ENCODE measurements around the gene MAB21L4.

The MAB21L4 gene

GRCh38 chr2:240886023-240886565, 9.9 kb downstream of the MAB21L4 start:
- H3K9me3 Mint-ChIP-seq, result no peaks in the 10 kb centered on the region
- H3K27me3 Mint-ChIP-seq, result peaks cover 3% of the 10 kb centered on the region
- H3K27ac Mint-ChIP-seq, result no peak overlapping the region
- no peaks in the 10 kb centered on the region for H3K4me1 Mint-ChIP-seq (ENCODE audit: low read depth)
- H3K4me3 Mint-ChIP-seq, result no peak overlapping the region
- H3K36me3 Mint-ChIP-seq (ENCODE audit: low read depth), result no peaks in the 10 kb centered on the region

- Mint-ChIP-seq H3K36me3 (ENCODE audit: low read depth) (no peaks in the 10 kb centered on the region), H3K9me3 (no peaks in the 10 kb centered on the region), H3K4me1 (ENCODE audit: low read depth) (no peaks in the 10 kb centered on the region), H3K27ac (no peak overlapping the region), H3K27me3 (peaks cover 3% of the 10 kb centered on the region), H3K4me3 (no peak overlapping the region)
Measured at GRCh38 chr2:240885566-240885965, 10.4 kb downstream of the MAB21L4 start.

GRCh38 chr2:240884745-240885144, 11.2 kb downstream of the MAB21L4 start:
- no peaks in the 10 kb centered on the region for H3K36me3 Mint-ChIP-seq (ENCODE audit: low read depth)
- no peaks in the 10 kb centered on the region for H3K9me3 Mint-ChIP-seq
- no peak overlapping the region for H3K4me3 Mint-ChIP-seq
- no peak overlapping the region for H3K27ac Mint-ChIP-seq
- H3K4me1 Mint-ChIP-seq (ENCODE audit: low read depth), result no peaks in the 10 kb centered on the region
- peaks cover 3% of the 10 kb centered on the region for H3K27me3 Mint-ChIP-seq

- peaks cover 3% of the 10 kb centered on the region for H3K27me3 Mint-ChIP-seq
- no peak overlapping the region for H3K27ac Mint-ChIP-seq
- no peak overlapping the region for H3K4me3 Mint-ChIP-seq
- H3K4me1 Mint-ChIP-seq (ENCODE audit: low read depth), result no peaks in the 10 kb centered on the region
- no peaks in the 10 kb centered on the region for H3K36me3 Mint-ChIP-seq (ENCODE audit: low read depth)
- no peaks in the 10 kb centered on the region for H3K9me3 Mint-ChIP-seq
Measured at GRCh38 chr2:240884221-240884620, 11.7 kb downstream of the MAB21L4 start.

GRCh38 chr2:240881913-240882312, 14.0 kb downstream of the MAB21L4 start:
- no peaks in the 10 kb centered on the region for H3K36me3 Mint-ChIP-seq (ENCODE audit: low read depth)
- peaks cover 3% of the 10 kb centered on the region for H3K27me3 Mint-ChIP-seq
- no peak overlapping the region for H3K4me3 Mint-ChIP-seq
- no peaks in the 10 kb centered on the region for H3K4me1 Mint-ChIP-seq (ENCODE audit: low read depth)
- no peak overlapping the region for H3K27ac Mint-ChIP-seq
- H3K9me3 Mint-ChIP-seq, result no peaks in the 10 kb centered on the region

GRCh38 chr2:240879105-240879504, 16.9 kb downstream of the MAB21L4 start:
- Mint-ChIP-seq H3K9me3 (no peaks in the 10 kb centered on the region), H3K4me1 (ENCODE audit: low read depth) (no peaks in the 10 kb centered on the region), H3K27me3 (peaks cover 3% of the 10 kb centered on the region), H3K4me3 (no peak overlapping the region), H3K36me3 (ENCODE audit: low read depth) (no peaks in the 10 kb centered on the region), H3K27ac (no peak overlapping the region)

GRCh38 chr2:240878341-240878936, 17.5 kb downstream of the MAB21L4 start:
- H3K9me3 Mint-ChIP-seq, result no peaks in the 10 kb centered on the region
- no peak overlapping the region for H3K4me3 Mint-ChIP-seq
- no peaks in the 10 kb centered on the region for H3K4me1 Mint-ChIP-seq (ENCODE audit: low read depth)
- H3K36me3 Mint-ChIP-seq (ENCODE audit: low read depth), result no peaks in the 10 kb centered on the region
- no peak overlapping the region for H3K27ac Mint-ChIP-seq
- H3K27me3 Mint-ChIP-seq, result peaks cover 3% of the 10 kb centered on the region

GRCh38 chr2:240877460-240878340, 18.3 kb downstream of the MAB21L4 start:
- H3K9me3 Mint-ChIP-seq, result no peaks in the 10 kb centered on the region
- no peak overlapping the region for H3K27ac Mint-ChIP-seq
- no peaks in the 10 kb centered on the region for H3K36me3 Mint-ChIP-seq (ENCODE audit: low read depth)
- no peak overlapping the region for H3K4me3 Mint-ChIP-seq
- H3K4me1 Mint-ChIP-seq (ENCODE audit: low read depth), result no peaks in the 10 kb centered on the region
- peaks cover 1% of the 10 kb centered on the region for H3K27me3 Mint-ChIP-seq

GRCh38 chr2:240876475-240877251, 19.3 kb downstream of the MAB21L4 start:
- no peaks in the 10 kb centered on the region for H3K9me3 Mint-ChIP-seq
- no peak overlapping the region for H3K4me3 Mint-ChIP-seq
- no peaks in the 10 kb centered on the region for H3K36me3 Mint-ChIP-seq (ENCODE audit: low read depth)

GRCh38 chr2:240876035-240876474, 19.9 kb downstream of the MAB21L4 start:
- Mint-ChIP-seq H3K27me3 (no peaks in the 10 kb centered on the region), H3K36me3 (ENCODE audit: low read depth) (no peaks in the 10 kb centered on the region), H3K9me3 (no peaks in the 10 kb centered on the region), H3K4me1 (ENCODE audit: low read depth) (no peaks in the 10 kb centered on the region), H3K27ac (no peak overlapping the region), H3K4me3 (no peak overlapping the region)

More at GRCh38 chr2:240876475-240877251, 19.3 kb downstream of the MAB21L4 start:
- H3K4me1 Mint-ChIP-seq (ENCODE audit: low read depth), result no peaks in the 10 kb centered on the region
- H3K27ac Mint-ChIP-seq, result no peak overlapping the region
- H3K27me3 Mint-ChIP-seq, result no peaks in the 10 kb centered on the region

- Mint-ChIP-seq H3K36me3 (ENCODE audit: low read depth) (no peaks in the 10 kb centered on the region), H3K27ac (no peak overlapping the region), H3K4me1 (ENCODE audit: low read depth) (no peaks in the 10 kb centered on the region), H3K4me3 (no peak overlapping the region), H3K9me3 (no peaks in the 10 kb centered on the region), H3K27me3 (no peaks in the 10 kb centered on the region)
Measured at GRCh38 chr2:240875228-240876034, 20.5 kb downstream of the MAB21L4 start.

- H3K27me3 Mint-ChIP-seq, result no peaks in the 10 kb centered on the region
- no peaks in the 10 kb centered on the region for H3K9me3 Mint-ChIP-seq
- H3K27ac Mint-ChIP-seq, result no peak overlapping the region
- H3K36me3 Mint-ChIP-seq (ENCODE audit: low read depth), result no peaks in the 10 kb centered on the region
- no peaks in the 10 kb centered on the region for H3K4me1 Mint-ChIP-seq (ENCODE audit: low read depth)
- H3K4me3 Mint-ChIP-seq, result no peak overlapping the region
Measured at GRCh38 chr2:240874715-240875227, 21.2 kb downstream of the MAB21L4 start.

GRCh38 chr2:240873805-240874714, 21.9 kb downstream of the MAB21L4 start:
- Mint-ChIP-seq H3K27me3 (no peaks in the 10 kb centered on the region), H3K4me3 (no peak overlapping the region), H3K27ac (no peak overlapping the region), H3K36me3 (ENCODE audit: low read depth) (no peaks in the 10 kb centered on the region), H3K4me1 (ENCODE audit: low read depth) (no peaks in the 10 kb centered on the region), H3K9me3 (no peaks in the 10 kb centered on the region)

Data from stimulated activated naive CD8-positive, alpha-beta T cell treated with anti-CD3 and anti-CD28 coated beads, Interleukin-15, Interleukin-2, amounts not matched to agents 100 ng/mL and 50 ng/mL, for 24 hours (primary cell).